Fibroblast of lung (primary cell): Measurements from ENCODE around the gene DENND5B. TPM values are rescaled to one million over a fixed set of nuclear protein-coding genes. Genes with fewer than 3 reads are reported as not detected.

Experiments
- DNase-seq, 2 donors: peaks; one replicate each; pipeline versions ENCODE4 v3.0.0 to v3.0.0-alpha.2; 2010; ENCODE audit warnings: low read depth in 2 of 2
- H2AFZ ChIP-seq: 2 replicates; pipeline ENCODE4 v1.5.1; 2012; ENCODE audit warnings: low read length, control low read depth, inconsistent platforms
- H3K27ac ChIP-seq: 2 replicates; pipeline ENCODE4 v1.5.1; 2011; ENCODE audit warnings: low read length, control low read depth; ENCODE audit not compliant: insufficient read depth
- H3K27me3 ChIP-seq: 2 replicates; pipeline ENCODE4 v1.5.1; 2011; ENCODE audit warnings: mild to moderate bottlenecking, low read length; ENCODE audit not compliant: control insufficient read depth, insufficient read depth
- H3K36me3 ChIP-seq: 2 replicates; pipeline ENCODE4 v1.5.1; 2011; ENCODE audit warnings: low read length; ENCODE audit not compliant: control insufficient read depth, insufficient read depth
- H3K4me1 ChIP-seq: 2 replicates; pipeline ENCODE4 v1.5.1; 2011; ENCODE audit warnings: low read length; ENCODE audit not compliant: control insufficient read depth, insufficient read depth; ENCODE audit errors: extremely low read depth
- H3K4me2 ChIP-seq: 2 replicates; pipeline ENCODE4 v1.5.1; 2011; ENCODE audit warnings: low read length, control low read depth; ENCODE audit not compliant: insufficient read depth; ENCODE audit errors: extremely low read depth
- H3K4me3 ChIP-seq, 4 experiments: fragments of 200-600 bp in 1 of 4; sonication (generic) in 1 of 4; replicated peaks in 1 of 4; 2 replicates each; pipeline ENCODE4 v1.5.1; 2011 to 2016; ENCODE audit warnings: low read length in 4 of 4, low read depth in 3 of 4, mild to moderate bottlenecking in 3 of 4, control low read depth in 2 of 4, inconsistent platforms in 1 of 4, mixed read lengths in 1 of 4; ENCODE audit not compliant: insufficient read depth in 1 of 4; ENCODE audit errors: control extremely low read depth in 1 of 4
- H3K79me2 ChIP-seq: 2 replicates; pipeline ENCODE4 v1.5.1; 2012; ENCODE audit warnings: mild to moderate bottlenecking, low read length, inconsistent platforms; ENCODE audit not compliant: control insufficient read depth, insufficient read depth
- H3K9ac ChIP-seq: 2 replicates; pipeline ENCODE4 v1.5.1; 2011; ENCODE audit warnings: mild to moderate bottlenecking, low read length, control low read depth; ENCODE audit not compliant: insufficient read depth
- H3K9me3 ChIP-seq: 2 replicates; pipeline ENCODE4 v1.5.1; 2012; ENCODE audit warnings: low read depth, low read length; ENCODE audit not compliant: control insufficient read depth, insufficient read depth
- H4K20me1 ChIP-seq: 2 replicates; pipeline ENCODE4 v1.5.1; 2011; ENCODE audit warnings: low read length; ENCODE audit not compliant: control insufficient read depth, insufficient read depth; ENCODE audit errors: extremely low read depth
- CTCF ChIP-seq, 2 donors: IDR thresholded peaks in 1 of 2; conservative IDR thresholded peaks in 1 of 2; 1 replicate in 1 of 2; 2 replicates in 1 of 2; pipeline ENCODE4 v1.5.1; 2011 to 2012; ENCODE audit warnings: low read length in 2 of 2, control low read depth in 1 of 2, inconsistent platforms in 1 of 2, low read depth in 1 of 2, mild to moderate bottlenecking in 1 of 2
- EZH2 ChIP-seq: IDR thresholded peaks from 2 replicates; pipeline ENCODE4 v1.5.1; 2012; ENCODE audit warnings: low read length, control low read depth, mild to moderate bottlenecking; ENCODE audit errors: missing control alignments
- polyA plus RNA-seq, 2 donors: library from polyadenylated mRNA; depleted of rRNA in 1 of 2; stranded (reverse) in 1 of 2; unstranded in 1 of 2; fragments of >200 nt; gene quantifications; 2 replicates each; pipeline ENCODE4 v1.2.1, GENCODE V29; 2011 to 2012; ENCODE audit warnings: missing spikeins in 1 of 2
- total RNA-seq: library from RNA; depleted of rRNA; stranded (reverse); fragments of >200 nt; gene quantifications from 2 replicates; pipeline ENCODE4 v1.2.1, GENCODE V29; 2014

DENND5B gene
- total and polyA plus RNA-seq, 2 donors (not counting 1 experiment from before 2014, with no cell fraction given), result 5.3 to 6.9 TPM

GRCh38 chr12:31566547-31566946 lies 24.4 kb downstream of the DENND5B start:
- no peaks in the 10 kb centered on the region for H3K79me2 ChIP-seq
- TF ChIP-seq CTCF (conservative IDR thresholded peaks at IDR 0.05 in 1 of 2, IDR thresholded peaks at IDR 0.05 in 1 of 2; ENCODE audit: low read depth in 1 of 2, low read length in 2 of 2), result no peak
- TF ChIP-seq EZH2, result no peak

GRCh38 chr12:31562594-31563328 lies 28.2 kb downstream of the DENND5B start:
- no peak overlapping the region for H3K4me3 ChIP-seq
- H3K9me3 ChIP-seq, result no peaks in the 10 kb centered on the region
- no peak overlapping the region for H3K27ac ChIP-seq
- no peak overlapping the region for H2AFZ ChIP-seq
- no peak for DNase-seq
- H3K4me2 ChIP-seq, result no peak overlapping the region
- no peak for TF ChIP-seq CTCF (conservative IDR thresholded peaks at IDR 0.05 in 1 of 2, IDR thresholded peaks at IDR 0.05 in 1 of 2; ENCODE audit: low read depth in 1 of 2, low read length in 2 of 2)
- no peak for TF ChIP-seq EZH2
- H3K27me3 ChIP-seq, result no peaks in the 10 kb centered on the region
- no peaks in the 10 kb centered on the region for H3K79me2 ChIP-seq
- no peaks in the 10 kb centered on the region for H4K20me1 ChIP-seq
- H3K9ac ChIP-seq, result no peak overlapping the region
- H3K4me1 ChIP-seq, result no peaks in the 10 kb centered on the region
- H3K36me3 ChIP-seq, result no peaks in the 10 kb centered on the region

More at GRCh38 chr12:31566547-31566946, 24.4 kb downstream of the DENND5B start:
- Histone ChIP-seq H4K20me1 (no peaks in the 10 kb centered on the region), H3K27me3 (no peaks in the 10 kb centered on the region), H3K4me1 (no peaks in the 10 kb centered on the region), H3K36me3 (no peaks in the 10 kb centered on the region), H3K27ac (no peak overlapping the region), H3K9ac (no peak overlapping the region), H2AFZ (no peak overlapping the region), H3K9me3 (no peaks in the 10 kb centered on the region), H3K4me3 (no peak overlapping the region), H3K4me2 (no peak overlapping the region)
- no peak for DNase-seq

GRCh38 chr12:31560516-31560915 lies 30.4 kb downstream of the DENND5B start:
- DNase-seq, result no peak

More at GRCh38 chr12:31560516-31560915, 30.4 kb downstream of the DENND5B start:
- no peak overlapping the region for H2AFZ ChIP-seq
- TF ChIP-seq EZH2 (no peak), CTCF (conservative IDR thresholded peaks at IDR 0.05 in 1 of 2, IDR thresholded peaks at IDR 0.05 in 1 of 2; ENCODE audit: low read depth in 1 of 2, low read length in 2 of 2) (no peak)
- H3K27ac ChIP-seq, result no peak overlapping the region
- H3K4me2 ChIP-seq, result no peak overlapping the region
- no peaks in the 10 kb centered on the region for H4K20me1 ChIP-seq
- no peak overlapping the region for H3K9ac ChIP-seq
- H3K79me2 ChIP-seq, result no peaks in the 10 kb centered on the region
- no peaks in the 10 kb centered on the region for H3K27me3 ChIP-seq
- H3K9me3 ChIP-seq, result no peaks in the 10 kb centered on the region
- H3K36me3 ChIP-seq, result no peaks in the 10 kb centered on the region
- no peaks in the 10 kb centered on the region for H3K4me1 ChIP-seq
- no peak overlapping the region for H3K4me3 ChIP-seq
